WTC11 (cell line): ENCODE data around the gene REEP1. TPM values are rescaled to one million over a fixed set of nuclear protein-coding genes. Genes with fewer than 3 reads are reported as not detected.

Experiments used
- ATAC-seq: fragments of 200-7000 bp; cut with Tn5 transposase; 2 replicates; pipeline ENCODE4 v1.10.0; 2021; ENCODE audit warnings: mild to moderate bottlenecking, moderate library complexity
- CTCF ChIA-PET: fragments of 300-600 bp; sonication (Branson Sonifier 250); formaldehyde crosslinking; loops from one replicate; lab custom pipeline; 2021; ENCODE audit warnings: antibody characterized with exemption; lab: Charles Lee
- POLR2A ChIA-PET: fragments of 350-600 bp; sonication (Branson Sonifier 250); formaldehyde crosslinking; loops from one replicate; lab custom pipeline; 2021; ENCODE audit warnings: antibody characterized with exemption; lab: Charles Lee
- DNase-seq: peaks from one replicate; pipeline ENCODE4 v3.0.0; 2021; ENCODE audit warnings: low spot score
- H3K27ac Mint-ChIP-seq: 2 replicates; pipeline ENCODE4 v1.8.0; 2021; ENCODE audit warnings: mixed read lengths
- H3K27me3 Mint-ChIP-seq: 2 replicates; pipeline ENCODE4 v1.8.0; 2021; ENCODE audit warnings: low read depth, mild to moderate bottlenecking, moderate library complexity, mixed read lengths
- H3K36me3 Mint-ChIP-seq: 2 replicates; pipeline ENCODE4 v1.8.0; 2021; ENCODE audit warnings: mixed read lengths
- H3K4me1 Mint-ChIP-seq: 2 replicates; pipeline ENCODE4 v1.8.0; 2022; ENCODE audit warnings: mixed read lengths
- H3K4me3 Mint-ChIP-seq: 2 replicates; pipeline ENCODE4 v1.8.0; 2021; ENCODE audit warnings: mild to moderate bottlenecking, moderate library complexity, mixed read lengths
- H3K9me3 Mint-ChIP-seq: 2 replicates; pipeline ENCODE4 v1.8.0; 2021; ENCODE audit warnings: mixed read lengths
- CBFB ChIP-seq: sonication (generic); formaldehyde crosslinking; IDR thresholded peaks from 2 replicates; pipeline ENCODE4 v1.8.1; 2022; ENCODE audit warnings: mild to moderate bottlenecking, low read depth, missing genetic modification reagents
- E2F4 ChIP-seq: sonication (generic); formaldehyde crosslinking; IDR thresholded peaks from 2 replicates; pipeline ENCODE4 v1.8.1; 2022; ENCODE audit warnings: low read depth, mild to moderate bottlenecking, moderate library complexity, missing genetic modification reagents, borderline replicate concordance
- ESRRA ChIP-seq: sonication (generic); formaldehyde crosslinking; IDR thresholded peaks from 2 replicates; pipeline ENCODE4 v1.8.1; 2022; ENCODE audit warnings: mild to moderate bottlenecking, missing genetic modification reagents, borderline replicate concordance
- ETV6 ChIP-seq: sonication (generic); formaldehyde crosslinking; IDR thresholded peaks from 2 replicates; pipeline ENCODE4 v1.8.1; 2022; ENCODE audit warnings: mild to moderate bottlenecking, missing genetic modification reagents
- HMGA2 ChIP-seq: fragments of 250-450 bp; sonication (Bioruptor Pico); IDR thresholded peaks from 2 replicates; pipeline ENCODE4 v1.4.0; 2021; ENCODE audit warnings: mild to moderate bottlenecking, moderate library complexity
- JAZF1 ChIP-seq: fragments of 250-450 bp; sonication (Bioruptor Pico); IDR thresholded peaks from 2 replicates; pipeline ENCODE4 v1.9.0; 2021; ENCODE audit warnings: moderate library complexity, mild to moderate bottlenecking, inconsistent platforms
- JUN ChIP-seq: sonication (generic); formaldehyde crosslinking; IDR thresholded peaks from 2 replicates; pipeline ENCODE4 v1.8.0; 2023; ENCODE audit warnings: mild to moderate bottlenecking, missing genetic modification reagents
- MLX ChIP-seq: sonication (generic); formaldehyde crosslinking; IDR thresholded peaks from 2 replicates; pipeline ENCODE4 v1.8.1; 2023; ENCODE audit warnings: mild to moderate bottlenecking, missing genetic modification reagents, moderate library complexity
- NFATC4 ChIP-seq: fragments of 250-450 bp; sonication (Bioruptor Pico); IDR thresholded peaks from 2 replicates; pipeline ENCODE4 v1.9.0; 2021; ENCODE audit warnings: mild to moderate bottlenecking
- NFYB ChIP-seq: sonication (generic); formaldehyde crosslinking; conservative IDR thresholded peaks from 2 replicates; pipeline ENCODE4 v1.8.0; 2022; ENCODE audit warnings: low read depth, missing genetic modification reagents
- NR1H2 ChIP-seq: sonication (generic); formaldehyde crosslinking; IDR thresholded peaks from 2 replicates; pipeline ENCODE4 v1.9.0; 2021; ENCODE audit warnings: mild to moderate bottlenecking, moderate library complexity, missing genetic modification reagents
- OVOL2 ChIP-seq: fragments of 250-450 bp; sonication (Bioruptor Pico); IDR thresholded peaks from 2 replicates; pipeline ENCODE4 v1.9.0; 2021; ENCODE audit warnings: mild to moderate bottlenecking, borderline replicate concordance
- PRDM15 ChIP-seq: sonication (generic); formaldehyde crosslinking; IDR thresholded peaks from 2 replicates; pipeline ENCODE4 v1.8.0; 2022; ENCODE audit warnings: missing genetic modification reagents
- SOX15 ChIP-seq: fragments of 250-450 bp; sonication (Bioruptor Pico); IDR thresholded peaks from 2 replicates; pipeline ENCODE4 v1.9.0; 2021; ENCODE audit warnings: mild to moderate bottlenecking
- TEAD1 ChIP-seq: sonication (generic); formaldehyde crosslinking; IDR thresholded peaks from 2 replicates; pipeline ENCODE4 v1.8.0; 2022; ENCODE audit warnings: mild to moderate bottlenecking, missing genetic modification reagents
- ZMAT4 ChIP-seq: fragments of 250-450 bp; sonication (Bioruptor Pico); IDR thresholded peaks from 2 replicates; pipeline ENCODE4 v1.9.0; 2021; ENCODE audit warnings: mild to moderate bottlenecking
- ZNF219 ChIP-seq: sonication (generic); formaldehyde crosslinking; IDR thresholded peaks from 2 replicates; pipeline ENCODE4 v1.8.0; 2023; ENCODE audit warnings: missing genetic modification reagents, mild to moderate bottlenecking, borderline replicate concordance
- ZSCAN18 ChIP-seq: fragments of 250-450 bp; sonication (Bioruptor Pico); IDR thresholded peaks from 2 replicates; pipeline ENCODE4 v2.1.2; 2022; ENCODE audit warnings: mild to moderate bottlenecking, moderate library complexity
- total RNA-seq: library from RNA; stranded (reverse); gene quantifications from 3 replicates; pipeline ENCODE4 v1.2.3, GENCODE V29; 2021
- TF ChIP-seq, protein P1 (sequence below): sonication (generic); formaldehyde crosslinking; IDR thresholded peaks from 2 replicates; pipeline ENCODE4 v1.8.0; 2022; ENCODE audit warnings: mild to moderate bottlenecking, missing genetic modification reagents
- TF ChIP-seq, protein P2 (sequence below): fragments of 250-450 bp; sonication (Bioruptor Pico); IDR thresholded peaks from 2 replicates; pipeline ENCODE4 v1.9.0; 2021; ENCODE audit warnings: mild to moderate bottlenecking, borderline replicate concordance

The REEP1 gene
- total RNA-seq, 1 experiment from 2014 or later: 1.9 TPM

GRCh38 chr2:86256982-86257381 lies 80.4 kb downstream of the REEP1 start:
- ChIA-PET POLR2A (no interaction called here), CTCF (interaction anchor here (1.1 kb wide), 2 partner anchors 36 to 116 kb away, joined by 3 read pairs; no protein-coding TSS in a partner anchor)
- H3K9me3 Mint-ChIP-seq: no peaks in the 10 kb centered on the region
- no peak overlapping the region for H3K4me3 Mint-ChIP-seq
- no peak overlapping the region for H3K27ac Mint-ChIP-seq
- H3K27me3 Mint-ChIP-seq: no peaks in the 10 kb centered on the region
- DNase-seq (no peak), ATAC-seq (no peak)
- no peaks in the 10 kb centered on the region for H3K36me3 Mint-ChIP-seq
- no peak for TF ChIP-seq NFYB (CRISPR knock-in tag)
- H3K4me1 Mint-ChIP-seq: peaks cover 35% of the 10 kb centered on the region

- Mint-ChIP-seq H3K9me3 (no peaks in the 10 kb centered on the region), H3K27me3 (no peaks in the 10 kb centered on the region), H3K27ac (no peak overlapping the region), H3K4me1 (peaks cover 32% of the 10 kb centered on the region), H3K36me3 (no peaks in the 10 kb centered on the region), H3K4me3 (no peak overlapping the region)
- no peak for DNase-seq
- ATAC-seq: peak; percentile 66
- TF ChIP-seq TEAD1 (CRISPR knock-in tag) (no peak), OVOL2 (CRISPR knock-in tag) (no peak), JUN (no peak), HMGA2 (CRISPR knock-in tag) (no peak), ZSCAN18 (CRISPR knock-in tag) (no peak), ESRRA (CRISPR knock-in tag) (no peak), SOX15 (CRISPR knock-in tag) (no peak), MLX (CRISPR knock-in tag) (no peak), JAZF1 (no peak), NR1H2 (CRISPR knock-in tag) (no peak), ZMAT4 (CRISPR knock-in tag) (no peak), CBFB (CRISPR knock-in tag) (no peak), PRDM15 (CRISPR knock-in tag) (no peak), NFATC4 (no peak), E2F4 (no peak), ZNF219 (CRISPR knock-in tag) (no peak), ETV6 (CRISPR knock-in tag) (no peak)
- TF ChIP-seq, protein P1, sequence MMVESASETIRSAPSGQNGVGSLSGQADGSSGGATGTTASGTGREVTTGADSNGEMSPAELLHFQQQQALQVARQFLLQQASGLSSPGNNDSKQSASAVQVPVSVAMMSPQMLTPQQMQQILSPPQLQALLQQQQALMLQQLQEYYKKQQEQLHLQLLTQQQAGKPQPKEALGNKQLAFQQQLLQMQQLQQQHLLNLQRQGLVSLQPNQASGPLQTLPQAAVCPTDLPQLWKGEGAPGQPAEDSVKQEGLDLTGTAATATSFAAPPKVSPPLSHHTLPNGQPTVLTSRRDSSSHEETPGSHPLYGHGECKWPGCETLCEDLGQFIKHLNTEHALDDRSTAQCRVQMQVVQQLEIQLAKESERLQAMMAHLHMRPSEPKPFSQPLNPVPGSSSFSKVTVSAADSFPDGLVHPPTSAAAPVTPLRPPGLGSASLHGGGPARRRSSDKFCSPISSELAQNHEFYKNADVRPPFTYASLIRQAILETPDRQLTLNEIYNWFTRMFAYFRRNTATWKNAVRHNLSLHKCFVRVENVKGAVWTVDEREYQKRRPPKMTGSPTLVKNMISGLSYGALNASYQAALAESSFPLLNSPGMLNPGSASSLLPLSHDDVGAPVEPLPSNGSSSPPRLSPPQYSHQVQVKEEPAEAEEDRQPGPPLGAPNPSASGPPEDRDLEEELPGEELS: no peak
- TF ChIP-seq, protein P2, sequence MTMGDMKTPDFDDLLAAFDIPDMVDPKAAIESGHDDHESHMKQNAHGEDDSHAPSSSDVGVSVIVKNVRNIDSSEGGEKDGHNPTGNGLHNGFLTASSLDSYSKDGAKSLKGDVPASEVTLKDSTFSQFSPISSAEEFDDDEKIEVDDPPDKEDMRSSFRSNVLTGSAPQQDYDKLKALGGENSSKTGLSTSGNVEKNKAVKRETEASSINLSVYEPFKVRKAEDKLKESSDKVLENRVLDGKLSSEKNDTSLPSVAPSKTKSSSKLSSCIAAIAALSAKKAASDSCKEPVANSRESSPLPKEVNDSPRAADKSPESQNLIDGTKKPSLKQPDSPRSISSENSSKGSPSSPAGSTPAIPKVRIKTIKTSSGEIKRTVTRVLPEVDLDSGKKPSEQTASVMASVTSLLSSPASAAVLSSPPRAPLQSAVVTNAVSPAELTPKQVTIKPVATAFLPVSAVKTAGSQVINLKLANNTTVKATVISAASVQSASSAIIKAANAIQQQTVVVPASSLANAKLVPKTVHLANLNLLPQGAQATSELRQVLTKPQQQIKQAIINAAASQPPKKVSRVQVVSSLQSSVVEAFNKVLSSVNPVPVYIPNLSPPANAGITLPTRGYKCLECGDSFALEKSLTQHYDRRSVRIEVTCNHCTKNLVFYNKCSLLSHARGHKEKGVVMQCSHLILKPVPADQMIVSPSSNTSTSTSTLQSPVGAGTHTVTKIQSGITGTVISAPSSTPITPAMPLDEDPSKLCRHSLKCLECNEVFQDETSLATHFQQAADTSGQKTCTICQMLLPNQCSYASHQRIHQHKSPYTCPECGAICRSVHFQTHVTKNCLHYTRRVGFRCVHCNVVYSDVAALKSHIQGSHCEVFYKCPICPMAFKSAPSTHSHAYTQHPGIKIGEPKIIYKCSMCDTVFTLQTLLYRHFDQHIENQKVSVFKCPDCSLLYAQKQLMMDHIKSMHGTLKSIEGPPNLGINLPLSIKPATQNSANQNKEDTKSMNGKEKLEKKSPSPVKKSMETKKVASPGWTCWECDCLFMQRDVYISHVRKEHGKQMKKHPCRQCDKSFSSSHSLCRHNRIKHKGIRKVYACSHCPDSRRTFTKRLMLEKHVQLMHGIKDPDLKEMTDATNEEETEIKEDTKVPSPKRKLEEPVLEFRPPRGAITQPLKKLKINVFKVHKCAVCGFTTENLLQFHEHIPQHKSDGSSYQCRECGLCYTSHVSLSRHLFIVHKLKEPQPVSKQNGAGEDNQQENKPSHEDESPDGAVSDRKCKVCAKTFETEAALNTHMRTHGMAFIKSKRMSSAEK (CRISPR knock-in tag): no peak
- POLR2A ChIA-PET: no interaction called here
- CTCF ChIA-PET: interaction anchor here (1.5 kb wide), 1 partner anchor 36 kb away, joined by 6 read pairs; no protein-coding TSS in a partner anchor
These were observed 81.1 kb downstream of the REEP1 start for GRCh38 chr2:86256300-86256699.
